Panc1 (cell line): ENCODE data around the gene RAP2A. TPM values are rescaled to one million over a fixed set of nuclear protein-coding genes. Genes with fewer than 3 reads are reported as not detected.
A peak's percentile ranks its signal among the peaks of the same experiment; 100 is the strongest.

Source experiments
- ATAC-seq: fragments of 200-7000 bp; cut with Tn5 transposase; 2 replicates; pipeline ENCODE4 v1.9.1; 2020; ENCODE audit warnings: mild to moderate bottlenecking, moderate library complexity
- BruUV-seq: library from RNA; stranded (reverse); fragments of 400-500 nt; replicated peaks from 2 replicates; lab custom pipeline; 2021; lab: Mats Ljungman, UMichigan
- CTCF ChIA-PET: fragments of 300-600 bp; sonication (Branson Sonifier 250); formaldehyde crosslinking; loops from one replicate; lab custom pipeline; 2022; ENCODE audit warnings: antibody characterized with exemption; lab: Charles Lee
- POLR2A ChIA-PET: fragments of 300-600 bp; sonication (Branson Sonifier 250); formaldehyde crosslinking; loops from one replicate; lab custom pipeline; 2022; ENCODE audit warnings: antibody characterized with exemption; lab: Charles Lee
- DNase-seq: peaks from one replicate; pipeline ENCODE4 v3.0.0-alpha.2; 2010; ENCODE audit warnings: low read depth, low spot score
- H3K27ac ChIP-seq: 2 replicates; pipeline ENCODE4 v1.5.1; 2011; ENCODE audit warnings: mild to moderate bottlenecking, low read length, inconsistent platforms
- H3K27me3 ChIP-seq: fragments of 200-500 bp; sonication (Bioruptor generic); 2 replicates; pipeline ENCODE4 v1.6.0; 2014; ENCODE audit warnings: low read length, inconsistent platforms; ENCODE audit not compliant: control insufficient read depth, insufficient read depth
- H3K36me3 ChIP-seq: fragments of 200-500 bp; sonication (Bioruptor generic); 2 replicates; pipeline ENCODE4 v1.5.1; 2014; ENCODE audit warnings: inconsistent platforms, mild to moderate bottlenecking, low read length, moderate library complexity; ENCODE audit not compliant: control insufficient read depth, insufficient read depth
- H3K4me1 ChIP-seq: 2 replicates; pipeline ENCODE4 v1.5.1; 2011; ENCODE audit warnings: inconsistent platforms, mild to moderate bottlenecking, low read length, moderate library complexity; ENCODE audit not compliant: control insufficient read depth, insufficient read depth
- H3K4me3 ChIP-seq, 2 experiments: 2 replicates each; pipeline ENCODE4 v1.5.1; 2011 to 2012; ENCODE audit warnings: low read depth in 2 of 2, low read length in 2 of 2, mild to moderate bottlenecking in 2 of 2, inconsistent platforms in 1 of 2, moderate library complexity in 1 of 2
- H3K9me3 ChIP-seq: fragments of 200-500 bp; sonication (Bioruptor generic); 2 replicates; pipeline ENCODE4 v1.5.1; 2014; ENCODE audit warnings: low read depth, mild to moderate bottlenecking, inconsistent platforms, low read length, moderate library complexity; ENCODE audit not compliant: control insufficient read depth, insufficient read depth
- POLR2AphosphoS5 ChIP-seq: IDR thresholded peaks from 2 replicates; pipeline ENCODE4 v1.6.1; 2012; ENCODE audit warnings: mild to moderate bottlenecking, low read depth, low read length, moderate library complexity
- REST ChIP-seq, 2 experiments: IDR thresholded peaks; 2 replicates each; pipeline ENCODE4 v1.6.1; 2011 to 2012; ENCODE audit warnings: low read depth in 2 of 2, control low read depth in 1 of 2, low read length in 1 of 2, mild to moderate bottlenecking in 1 of 2, moderate library complexity in 1 of 2; ENCODE audit not compliant: insufficient read depth in 1 of 2
- SIN3A ChIP-seq: IDR thresholded peaks from 2 replicates; pipeline ENCODE4 v1.6.1; 2012; ENCODE audit warnings: low read depth, mild to moderate bottlenecking, low read length, moderate library complexity, borderline replicate concordance; ENCODE audit not compliant: insufficient read depth
- TCF7L2 ChIP-seq: IDR thresholded peaks from 2 replicates; pipeline ENCODE4 v1.6.1; 2011; ENCODE audit warnings: mild to moderate bottlenecking, low read depth, low read length, inconsistent platforms
- in situ Hi-C: cut with HindIII; loops from 2 replicates; pipeline ENCODE4 v1.10.0; 2016; ENCODE audit warnings: low sequenced_read_pairs, low pct_unique_long_range_greater_than_20kb
- intact Hi-C: fragments of 100-400 bp; cut with micrococcal nuclease; formaldehyde crosslinking; loops from one replicate; pipeline ENCODE4 v1.10.0; 2022; ENCODE audit not compliant: unreplicated experiment
- total RNA-seq: library from RNA; stranded (reverse); gene quantifications from one replicate; pipeline ENCODE4 v1.2.1, GENCODE V29; 2021; ENCODE audit not compliant: unreplicated experiment
- TF ChIP-seq, protein P1 (sequence below): fragments of 450-650 bp; IDR thresholded peaks from 2 replicates; pipeline ENCODE4 v1.5.1; 2017; ENCODE audit warnings: mild to moderate bottlenecking

Gene RAP2A
- total RNA-seq, 1 experiment from 2014 or later, result 44.3 TPM

DNA sequence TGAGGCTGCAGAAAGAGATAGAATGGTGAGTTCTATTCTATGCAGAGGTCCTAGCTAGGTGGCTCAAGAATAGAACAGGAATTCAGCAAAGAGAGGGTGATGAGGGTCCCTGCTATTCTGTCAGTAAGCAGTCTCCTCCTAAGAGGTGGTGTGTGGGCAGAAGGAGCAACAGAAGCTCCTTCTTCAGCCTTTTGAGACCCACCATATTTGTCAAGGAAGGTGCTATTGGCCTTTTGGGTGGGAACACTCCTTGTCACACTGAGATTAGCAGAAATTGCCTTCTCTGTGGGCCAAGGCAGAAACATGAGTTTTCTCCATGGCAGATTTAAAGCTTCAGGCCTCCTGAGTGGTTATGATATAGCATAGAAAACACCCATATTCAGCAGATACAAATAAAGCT is 39.4 kb upstream of the RAP2A start:
- Histone ChIP-seq H3K27ac (no peak overlapping the region), H3K4me3 (no peak overlapping the region), H3K27me3 (no peaks in the 10 kb centered on the region), H3K9me3 (no peaks in the 10 kb centered on the region), H3K4me1 (peaks cover 6% of the 10 kb centered on the region), H3K36me3 (peaks cover 20% of the 10 kb centered on the region; the same call in 1 of the 2 replicates)
- ChIA-PET POLR2A (interaction anchor here (0.6 kb wide), 1 partner anchor 555 kb away, joined by 3 read pairs; no protein-coding TSS in a partner anchor), CTCF (no interaction called here)
- in situ Hi-C loops (no loop called here), intact Hi-C loops (no loop called here)
- no peak for DNase-seq
- BruUV-seq, result no TSS peak
- TF ChIP-seq REST (IDR thresholded peaks at IDR 0.05; ENCODE audit: insufficient read depth in 1 of 2, low read depth in 2 of 2, low read length in 1 of 2) (no peak), POLR2AphosphoS5 (no peak), TCF7L2 (no peak), SIN3A (no peak)
- TF ChIP-seq, protein P1, sequence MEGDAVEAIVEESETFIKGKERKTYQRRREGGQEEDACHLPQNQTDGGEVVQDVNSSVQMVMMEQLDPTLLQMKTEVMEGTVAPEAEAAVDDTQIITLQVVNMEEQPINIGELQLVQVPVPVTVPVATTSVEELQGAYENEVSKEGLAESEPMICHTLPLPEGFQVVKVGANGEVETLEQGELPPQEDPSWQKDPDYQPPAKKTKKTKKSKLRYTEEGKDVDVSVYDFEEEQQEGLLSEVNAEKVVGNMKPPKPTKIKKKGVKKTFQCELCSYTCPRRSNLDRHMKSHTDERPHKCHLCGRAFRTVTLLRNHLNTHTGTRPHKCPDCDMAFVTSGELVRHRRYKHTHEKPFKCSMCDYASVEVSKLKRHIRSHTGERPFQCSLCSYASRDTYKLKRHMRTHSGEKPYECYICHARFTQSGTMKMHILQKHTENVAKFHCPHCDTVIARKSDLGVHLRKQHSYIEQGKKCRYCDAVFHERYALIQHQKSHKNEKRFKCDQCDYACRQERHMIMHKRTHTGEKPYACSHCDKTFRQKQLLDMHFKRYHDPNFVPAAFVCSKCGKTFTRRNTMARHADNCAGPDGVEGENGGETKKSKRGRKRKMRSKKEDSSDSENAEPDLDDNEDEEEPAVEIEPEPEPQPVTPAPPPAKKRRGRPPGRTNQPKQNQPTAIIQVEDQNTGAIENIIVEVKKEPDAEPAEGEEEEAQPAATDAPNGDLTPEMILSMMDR, result no peak
- no peak for ATAC-seq

DNA sequence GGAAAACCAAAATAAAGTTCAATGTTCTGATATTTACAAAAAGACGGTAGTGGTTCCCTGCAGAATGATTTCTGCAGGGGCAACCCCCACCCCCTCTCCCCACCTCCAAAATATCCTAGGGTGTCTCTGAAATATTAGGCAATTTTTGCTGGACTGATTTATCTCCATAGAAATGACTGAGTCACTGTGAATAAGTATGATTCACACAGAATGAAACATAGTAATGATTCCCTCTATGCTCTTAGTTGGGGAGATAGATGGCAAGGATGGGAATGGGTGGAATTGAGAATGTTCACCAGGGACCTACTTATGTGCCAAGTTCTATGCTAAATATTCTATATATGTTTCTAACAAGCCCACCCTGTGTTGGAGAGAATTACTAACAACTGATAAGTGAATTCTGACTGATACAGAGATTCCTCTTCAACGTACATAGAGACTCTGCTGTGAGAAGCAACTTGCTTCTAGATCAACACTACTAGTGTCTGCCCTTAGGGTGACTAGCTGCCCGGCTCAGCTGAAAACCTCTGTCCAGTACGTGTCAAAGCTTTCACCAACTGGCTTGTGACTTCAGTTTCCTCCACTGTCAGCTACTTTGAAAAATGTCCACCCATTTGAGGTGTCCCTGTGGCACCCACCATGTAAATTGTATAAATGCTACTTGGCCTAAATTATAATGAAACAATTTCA is 38.4 kb upstream of the RAP2A start:
- Histone ChIP-seq H3K4me3 (no peak overlapping the region), H3K9me3 (no peaks in the 10 kb centered on the region), H3K36me3 (peaks cover 15% of the 10 kb centered on the region; the same call in 1 of the 2 replicates), H3K27ac (no peak overlapping the region), H3K4me1 (peaks cover 6% of the 10 kb centered on the region), H3K27me3 (no peaks in the 10 kb centered on the region)
- CTCF ChIA-PET, result no interaction called here
- no TSS peak for BruUV-seq
- ATAC-seq, result 0 out of 2 replicates have a peak, but pooled peaks have one; percentile 45
- TF ChIP-seq, protein P1, result no peak
- TF ChIP-seq POLR2AphosphoS5 (no peak), SIN3A (no peak), REST (IDR thresholded peaks at IDR 0.05; ENCODE audit: insufficient read depth in 1 of 2, low read depth in 2 of 2, low read length in 1 of 2) (no peak), TCF7L2 (no peak)
- POLR2A ChIA-PET, result no interaction called here
- in situ Hi-C loops, result no loop called here
- intact Hi-C loops, result no loop called here
- no peak for DNase-seq
